PFSK-1 (cell line): ENCODE measurements around the gene MAGI2.

ENCODE experiments used
- FOXP2 ChIP-seq: optimal IDR thresholded peaks from 2 replicates; pipeline ENCODE3; 2011; ENCODE audit warnings: borderline replicate concordance, control low read depth, inconsistent platforms; ENCODE audit not compliant: insufficient read depth; ENCODE audit errors: extremely low read length, extremely low read depth
- POLR2AphosphoS5 ChIP-seq: IDR thresholded peaks from 2 replicates; pipeline ENCODE4 v1.6.1; 2012; ENCODE audit warnings: low read depth, mild to moderate bottlenecking, control low read depth, low read length, moderate library complexity
- REST ChIP-seq, 2 experiments: IDR thresholded peaks; 2 replicates each; pipeline versions ENCODE4 v1.6.1 to v1.8.0; 2011 to 2012; ENCODE audit warnings: low read depth in 2 of 2, low read length in 2 of 2, control low read depth in 1 of 2, inconsistent platforms in 1 of 2, mild to moderate bottlenecking in 1 of 2, moderate library complexity in 1 of 2; ENCODE audit not compliant: insufficient read depth in 1 of 2
- SIN3A ChIP-seq: IDR thresholded peaks from 2 replicates; pipeline ENCODE4 v1.6.1; 2012; ENCODE audit warnings: mild to moderate bottlenecking, low read length, moderate library complexity, borderline replicate concordance; ENCODE audit not compliant: insufficient read depth
- TAF1 ChIP-seq: IDR thresholded peaks from 2 replicates; pipeline ENCODE4 v1.6.1; 2012; ENCODE audit warnings: low read length, control low read depth, borderline replicate concordance; ENCODE audit not compliant: insufficient read depth

Gene MAGI2

GRCh38 chr7:78265486-78265885, 1188.0 kb downstream of the MAGI2 start:
- TF ChIP-seq REST (IDR thresholded peaks at IDR 0.05; ENCODE audit: insufficient read depth in 1 of 2, low read depth in 2 of 2, low read length in 2 of 2) (no peak), FOXP2 (no peak), TAF1 (no peak), POLR2AphosphoS5 (no peak), SIN3A (no peak)

- TF ChIP-seq SIN3A (no peak), TAF1 (no peak), FOXP2 (no peak), POLR2AphosphoS5 (no peak), REST (IDR thresholded peaks at IDR 0.05; ENCODE audit: insufficient read depth in 1 of 2, low read depth in 2 of 2, low read length in 2 of 2) (no peak)
Measured at GRCh38 chr7:78265071-78265470, 1188.4 kb downstream of the MAGI2 start.

GRCh38 chr7:78264105-78264504, 1189.4 kb downstream of the MAGI2 start:
- TF ChIP-seq SIN3A (no peak), TAF1 (no peak), REST (IDR thresholded peaks at IDR 0.05; ENCODE audit: insufficient read depth in 1 of 2, low read depth in 2 of 2, low read length in 2 of 2) (no peak), POLR2AphosphoS5 (no peak), FOXP2 (no peak)

GRCh38 chr7:78261739-78262138, 1191.7 kb downstream of the MAGI2 start:
- no peak for TF ChIP-seq TAF1
- TF ChIP-seq FOXP2 = no peak
- no peak for TF ChIP-seq SIN3A
- TF ChIP-seq REST (IDR thresholded peaks at IDR 0.05; ENCODE audit: insufficient read depth in 1 of 2, low read depth in 2 of 2, low read length in 2 of 2) = no peak
- no peak for TF ChIP-seq POLR2AphosphoS5

- TF ChIP-seq REST (IDR thresholded peaks at IDR 0.05; ENCODE audit: insufficient read depth in 1 of 2, low read depth in 2 of 2, low read length in 2 of 2) (no peak), FOXP2 (no peak), SIN3A (no peak), TAF1 (no peak), POLR2AphosphoS5 (no peak)
Measured at GRCh38 chr7:78261302-78261701, 1192.2 kb downstream of the MAGI2 start.
